SK-N-SH treated with all-trans-retinoic acid at 6 μM for 48 hours (cell line): ENCODE results near the gene GRIK1.

Source experiments
- ATAC-seq: fragments of 200-7000 bp; cut with Tn5 transposase; 3 replicates; pipeline ENCODE4 v1.9.1; 2020; ENCODE audit warnings: mild to moderate bottlenecking, moderate library complexity
- ARNTL ChIP-seq: fragments of 450-650 bp; formaldehyde crosslinking; IDR thresholded peaks from 2 replicates; pipeline ENCODE4 v1.5.0; 2020; ENCODE audit warnings: low read depth, mild to moderate bottlenecking, moderate library complexity, borderline replicate concordance
- BACH2 ChIP-seq: fragments of 250-450 bp; sonication (Bioruptor Pico); IDR thresholded peaks from 2 replicates; pipeline ENCODE4 v1.9.0; 2021; ENCODE audit warnings: mild to moderate bottlenecking, borderline replicate concordance
- CREB5 ChIP-seq: fragments of 250-450 bp; sonication (Bioruptor Pico); IDR thresholded peaks from 2 replicates; pipeline ENCODE4 v1.5.1; 2020; ENCODE audit warnings: low read depth, mild to moderate bottlenecking, moderate library complexity
- CSDC2 ChIP-seq: fragments of 250-450 bp; sonication (Bioruptor Pico); IDR thresholded peaks from 2 replicates; pipeline ENCODE4 v1.5.0; 2020; ENCODE audit warnings: mild to moderate bottlenecking, moderate library complexity
- ESRRG ChIP-seq: fragments of 250-450 bp; sonication (Bioruptor Pico); IDR thresholded peaks from 2 replicates; pipeline ENCODE4 v1.6.1; 2021; ENCODE audit warnings: mild to moderate bottlenecking
- GLIS3 ChIP-seq: fragments of 250-450 bp; sonication (Bioruptor Pico); IDR thresholded peaks from 2 replicates; pipeline ENCODE4 v1.5.0; 2020; ENCODE audit warnings: mild to moderate bottlenecking, moderate library complexity
- ISL1 ChIP-seq: fragments of 250-450 bp; sonication (Bioruptor Pico); IDR thresholded peaks from 2 replicates; pipeline ENCODE4 v2.1.2; 2022; ENCODE audit warnings: mild to moderate bottlenecking, moderate library complexity
- OSR1 ChIP-seq: fragments of 250-450 bp; sonication (Bioruptor Pico); IDR thresholded peaks from 2 replicates; pipeline ENCODE4 v1.8.0; 2022; ENCODE audit warnings: moderate library complexity, mild to moderate bottlenecking, inconsistent platforms
- POU6F1 ChIP-seq: fragments of 250-450 bp; sonication (Bioruptor Pico); IDR thresholded peaks from 2 replicates; pipeline ENCODE4 v1.8.0; 2021; ENCODE audit warnings: low read depth, mild to moderate bottlenecking, moderate library complexity, borderline replicate concordance
- PPARA ChIP-seq: fragments of 250-450 bp; sonication (Bioruptor Pico); IDR thresholded peaks from 2 replicates; pipeline ENCODE4 v1.5.0; 2020; ENCODE audit warnings: mild to moderate bottlenecking, borderline replicate concordance
- RARB ChIP-seq: fragments of 250-450 bp; sonication (Bioruptor Pico); IDR thresholded peaks from 2 replicates; pipeline ENCODE4 v1.8.0; 2021; ENCODE audit warnings: mild to moderate bottlenecking, moderate library complexity
- SNAI2 ChIP-seq: fragments of 250-450 bp; sonication (Bioruptor Pico); IDR thresholded peaks from 2 replicates; pipeline ENCODE4 v1.5.0; 2020; ENCODE audit warnings: mild to moderate bottlenecking, moderate library complexity
- TCF4 ChIP-seq: fragments of 250-450 bp; sonication (Bioruptor Pico); IDR thresholded peaks from 2 replicates; pipeline ENCODE4 v1.8.0; 2021; ENCODE audit warnings: mild to moderate bottlenecking, moderate library complexity, borderline replicate concordance
- TOX ChIP-seq: fragments of 250-450 bp; sonication (Bioruptor Pico); IDR thresholded peaks from 2 replicates; pipeline ENCODE4 v1.8.0; 2021; ENCODE audit warnings: mild to moderate bottlenecking, moderate library complexity, borderline replicate concordance
- TSHZ2 ChIP-seq: fragments of 250-450 bp; sonication (Bioruptor Pico); IDR thresholded peaks from 2 replicates; pipeline ENCODE4 v1.5.0; 2020; ENCODE audit warnings: mild to moderate bottlenecking, moderate library complexity
- ZC3H10 ChIP-seq: fragments of 250-450 bp; sonication (Bioruptor Pico); IDR thresholded peaks from 2 replicates; pipeline ENCODE4 v1.5.1; 2021; ENCODE audit warnings: mild to moderate bottlenecking, moderate library complexity
- ZFP3 ChIP-seq: fragments of 250-450 bp; sonication (Bioruptor Pico); IDR thresholded peaks from 2 replicates; pipeline ENCODE4 v1.5.0; 2020; ENCODE audit warnings: mild to moderate bottlenecking, moderate library complexity
- ZFP30 ChIP-seq: fragments of 450-650 bp; formaldehyde crosslinking; IDR thresholded peaks from 2 replicates; pipeline ENCODE4 v1.5.0; 2022; ENCODE audit warnings: mild to moderate bottlenecking, moderate library complexity
- ZNF565 ChIP-seq: fragments of 450-650 bp; formaldehyde crosslinking; conservative IDR thresholded peaks from 2 replicates; pipeline ENCODE4 v1.5.0; 2020; ENCODE audit warnings: low read depth, mild to moderate bottlenecking, moderate library complexity
- ZNF8 ChIP-seq: fragments of 450-650 bp; formaldehyde crosslinking; IDR thresholded peaks from 2 replicates; pipeline ENCODE4 v1.5.0; 2020; ENCODE audit warnings: mild to moderate bottlenecking, moderate library complexity

GRIK1 gene

DNA sequence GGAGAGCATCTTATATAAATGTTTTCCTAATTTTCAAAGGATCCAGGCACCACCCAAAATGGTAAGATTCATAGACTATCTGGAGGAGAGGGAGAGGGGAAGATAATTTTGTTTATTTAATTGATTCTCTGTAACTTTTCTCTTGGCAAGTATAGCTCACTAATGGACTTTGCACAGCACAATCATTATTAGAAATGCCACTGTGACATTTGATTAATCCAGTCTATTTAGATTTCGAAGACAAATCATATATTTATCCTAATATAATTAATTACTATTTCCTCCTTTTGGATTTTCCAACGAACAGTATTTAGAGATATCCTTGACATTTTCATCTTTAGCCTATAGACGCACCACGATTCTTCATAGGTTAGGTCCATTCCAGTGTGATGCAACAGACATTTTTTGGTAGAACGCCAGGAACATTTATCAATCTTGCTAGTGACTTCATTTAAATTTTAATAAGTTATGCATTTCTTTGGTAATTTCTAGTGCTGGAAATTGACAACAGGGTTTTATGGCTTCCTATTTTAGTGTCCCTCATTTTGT is 152.4 kb downstream of the GRIK1 start:
- no peak for ATAC-seq
- no peak for TF ChIP-seq ISL1 (CRISPR knock-in tag)
- no peak for TF ChIP-seq CSDC2 (CRISPR knock-in tag)
- TF ChIP-seq CREB5 (CRISPR knock-in tag): no peak
- no peak for TF ChIP-seq TSHZ2 (CRISPR knock-in tag)
- TF ChIP-seq RARB (CRISPR knock-in tag): no peak
- no peak for TF ChIP-seq SNAI2
- no peak for TF ChIP-seq ZNF565 (CRISPR knock-in tag)
- TF ChIP-seq ZNF8 (CRISPR knock-in tag): no peak
- TF ChIP-seq ZFP30: no peak
- no peak for TF ChIP-seq ARNTL
- no peak for TF ChIP-seq BACH2 (CRISPR knock-in tag)
- TF ChIP-seq ESRRG (CRISPR knock-in tag): no peak
- no peak for TF ChIP-seq POU6F1 (CRISPR knock-in tag)
- TF ChIP-seq TCF4 (CRISPR knock-in tag): no peak
- no peak for TF ChIP-seq PPARA (CRISPR knock-in tag)
- no peak for TF ChIP-seq OSR1 (CRISPR knock-in tag)
- no peak for TF ChIP-seq GLIS3 (CRISPR knock-in tag)
- no peak for TF ChIP-seq ZC3H10 (CRISPR knock-in tag)

DNA sequence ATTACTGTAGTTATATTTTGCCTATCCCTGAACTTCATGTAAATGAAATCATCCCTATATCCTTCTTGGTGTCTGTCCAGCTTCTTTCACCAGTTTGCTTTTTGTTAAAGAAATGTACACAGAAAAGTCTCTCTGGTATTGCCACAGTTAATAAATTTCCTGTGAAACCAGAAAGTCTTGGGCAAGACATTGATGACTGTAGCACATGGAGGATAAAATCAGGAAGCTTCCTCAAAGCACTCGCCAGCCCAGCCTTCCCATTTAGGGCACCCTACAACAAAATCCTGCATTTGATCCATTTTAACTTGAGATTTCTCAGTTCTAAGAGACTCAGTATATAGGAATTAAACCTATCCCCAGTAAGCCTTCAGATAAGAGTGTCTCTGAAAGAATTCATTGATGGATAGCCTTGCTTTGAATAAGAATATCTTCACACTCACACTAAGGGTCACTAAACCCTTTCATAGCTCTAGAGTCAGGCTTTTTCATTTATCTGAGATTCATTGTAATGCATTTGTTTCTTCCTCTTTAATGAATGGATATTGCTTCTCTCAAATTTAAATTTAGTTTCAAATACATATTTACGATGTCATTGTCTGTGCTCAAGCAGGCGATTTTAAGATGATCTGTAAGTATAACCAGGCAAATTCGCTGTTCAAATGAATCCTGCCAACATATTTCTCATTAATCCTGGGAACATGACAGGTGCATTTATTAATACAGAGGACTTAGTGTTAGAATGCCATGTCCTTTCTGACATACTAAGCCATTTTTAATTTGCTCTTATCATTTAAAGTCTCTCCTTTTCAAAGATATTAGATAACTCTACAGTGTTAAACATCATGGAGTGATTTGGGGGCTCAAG is 153.1 kb downstream of the GRIK1 start:
- TF ChIP-seq ESRRG (CRISPR knock-in tag): no peak
- no peak for TF ChIP-seq TCF4 (CRISPR knock-in tag)
- no peak for TF ChIP-seq ZC3H10 (CRISPR knock-in tag)
- TF ChIP-seq ARNTL: no peak
- TF ChIP-seq POU6F1 (CRISPR knock-in tag): no peak
- no peak for TF ChIP-seq ZNF565 (CRISPR knock-in tag)
- no peak for TF ChIP-seq TOX (CRISPR knock-in tag)
- TF ChIP-seq TSHZ2 (CRISPR knock-in tag): no peak
- TF ChIP-seq BACH2 (CRISPR knock-in tag): no peak
- TF ChIP-seq ZFP3 (CRISPR knock-in tag): no peak
- ATAC-seq: no peak
